Measurements from ENCODE around the gene YLPM1. TPM values are rescaled to one million over a fixed set of nuclear protein-coding genes. Genes with fewer than 3 reads are reported as not detected.

Gene YLPM1
- 100 to 1,000 TPM in 1 of 4 donors, 10 to 100 TPM in 3; 71.3 to 104 (median 84.8) TPM for total RNA-seq

DNA sequence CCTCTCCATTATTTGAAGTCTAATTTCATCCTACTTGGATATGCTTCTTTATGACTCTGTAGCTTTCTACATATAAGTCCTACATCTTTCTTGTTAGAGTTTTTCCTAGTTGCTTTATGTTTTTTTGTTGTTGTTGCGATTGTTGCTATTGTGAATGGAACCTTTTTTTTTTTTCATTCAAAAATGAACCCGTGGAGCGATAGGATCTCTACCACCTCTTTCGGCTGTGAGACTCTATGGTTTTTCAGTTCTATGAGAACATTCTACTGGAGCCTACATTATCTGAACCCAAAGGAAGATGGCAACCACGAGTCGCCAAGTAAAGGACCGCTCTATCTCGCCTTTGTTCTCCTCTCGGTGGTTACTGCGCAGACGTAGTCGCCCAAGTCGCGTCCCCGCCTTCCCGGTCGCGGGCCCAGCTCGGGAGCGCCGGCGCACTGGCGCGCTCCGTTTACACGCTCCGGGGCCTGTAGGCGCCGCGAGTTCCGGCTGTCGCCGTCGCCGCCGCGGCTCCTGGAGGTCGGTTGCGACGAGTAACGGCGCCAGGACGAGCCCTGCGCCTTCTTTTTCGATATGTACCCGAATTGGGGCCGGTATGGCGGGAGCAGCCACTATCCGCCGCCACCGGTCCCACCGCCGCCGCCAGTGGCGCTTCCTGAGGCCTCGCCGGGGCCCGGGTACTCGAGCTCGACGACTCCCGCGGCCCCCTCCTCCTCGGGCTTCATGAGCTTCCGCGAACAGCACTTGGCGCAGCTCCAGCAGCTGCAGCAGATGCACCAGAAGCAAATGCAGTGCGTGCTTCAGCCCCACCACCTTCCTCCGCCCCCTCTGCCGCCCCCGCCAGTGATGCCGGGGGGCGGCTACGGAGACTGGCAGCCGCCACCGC is at the start of gene YLPM1:
TSS of gene YLPM1 (plus strand) at position 400 of the 886 bp plus-strand sequence. CDS start at position 574, 174 bp downstream.
- no peaks in the 10 kb centered on the region for H3K27me3 ChIP-seq
- TF ChIP-seq, protein P1, sequence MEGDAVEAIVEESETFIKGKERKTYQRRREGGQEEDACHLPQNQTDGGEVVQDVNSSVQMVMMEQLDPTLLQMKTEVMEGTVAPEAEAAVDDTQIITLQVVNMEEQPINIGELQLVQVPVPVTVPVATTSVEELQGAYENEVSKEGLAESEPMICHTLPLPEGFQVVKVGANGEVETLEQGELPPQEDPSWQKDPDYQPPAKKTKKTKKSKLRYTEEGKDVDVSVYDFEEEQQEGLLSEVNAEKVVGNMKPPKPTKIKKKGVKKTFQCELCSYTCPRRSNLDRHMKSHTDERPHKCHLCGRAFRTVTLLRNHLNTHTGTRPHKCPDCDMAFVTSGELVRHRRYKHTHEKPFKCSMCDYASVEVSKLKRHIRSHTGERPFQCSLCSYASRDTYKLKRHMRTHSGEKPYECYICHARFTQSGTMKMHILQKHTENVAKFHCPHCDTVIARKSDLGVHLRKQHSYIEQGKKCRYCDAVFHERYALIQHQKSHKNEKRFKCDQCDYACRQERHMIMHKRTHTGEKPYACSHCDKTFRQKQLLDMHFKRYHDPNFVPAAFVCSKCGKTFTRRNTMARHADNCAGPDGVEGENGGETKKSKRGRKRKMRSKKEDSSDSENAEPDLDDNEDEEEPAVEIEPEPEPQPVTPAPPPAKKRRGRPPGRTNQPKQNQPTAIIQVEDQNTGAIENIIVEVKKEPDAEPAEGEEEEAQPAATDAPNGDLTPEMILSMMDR (IDR thresholded peaks at IDR 0.05), result peak in 5 of 6 experiments; percentile 14 to 80 (median 52)
- peak; percentile 24 to 83 for TF ChIP-seq POLR2A (IDR thresholded peaks at IDR 0.05)
- H3K4me1 ChIP-seq, result peaks cover 19 to 24% of the 10 kb centered on the region in 2 donors
- H3K27ac ChIP-seq, result peak within 1 kb of the TSS; percentile 67 to 79 (median 75)
- DNase-seq, result peak; percentile 91 to 92
- 0 to 1% methylated on average over 38 to 41 of the region's 76 CpGs for WGBS, 2 donors
- no peaks in the 10 kb centered on the region for H3K36me3 ChIP-seq
- H3K4me3 ChIP-seq (replicated peaks in 1 of 3), result peak within 1 kb of the TSS; percentile 56 to 88 (median 87)
- intact Hi-C loops (cut with DNase I), result no loop called here
- H3K9me3 ChIP-seq, result no peaks in the 10 kb centered on the region

DNA sequence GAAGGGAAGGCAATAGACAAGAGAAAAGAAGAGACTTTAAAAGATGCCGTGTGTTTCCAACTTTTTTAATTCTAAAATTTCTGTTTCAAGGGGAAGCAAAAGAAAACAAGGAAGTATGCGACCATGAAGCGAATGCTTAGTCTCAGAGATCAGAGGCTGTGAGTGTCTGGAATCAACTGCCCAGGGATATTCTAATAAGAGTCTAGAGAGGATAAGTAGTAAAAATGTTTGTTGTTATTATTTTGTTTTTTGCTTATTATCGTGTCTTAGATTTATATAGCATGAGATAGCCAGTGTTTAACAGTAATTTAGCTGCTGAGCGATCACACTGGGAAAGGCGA is 49.8 kb upstream of the YLPM1 start:
- intact Hi-C loops (cut with DNase I), result loop anchor here (5.0 kb wide), 1 partner anchor 211 kb away; no protein-coding TSS in a partner anchor
- no peak for TF ChIP-seq POLR2A (IDR thresholded peaks at IDR 0.05)
- TF ChIP-seq, protein P1 (IDR thresholded peaks at IDR 0.05), result no peak
- H3K4me1 ChIP-seq, result peaks cover 15 to 37% of the 10 kb centered on the region in 2 donors

DNA sequence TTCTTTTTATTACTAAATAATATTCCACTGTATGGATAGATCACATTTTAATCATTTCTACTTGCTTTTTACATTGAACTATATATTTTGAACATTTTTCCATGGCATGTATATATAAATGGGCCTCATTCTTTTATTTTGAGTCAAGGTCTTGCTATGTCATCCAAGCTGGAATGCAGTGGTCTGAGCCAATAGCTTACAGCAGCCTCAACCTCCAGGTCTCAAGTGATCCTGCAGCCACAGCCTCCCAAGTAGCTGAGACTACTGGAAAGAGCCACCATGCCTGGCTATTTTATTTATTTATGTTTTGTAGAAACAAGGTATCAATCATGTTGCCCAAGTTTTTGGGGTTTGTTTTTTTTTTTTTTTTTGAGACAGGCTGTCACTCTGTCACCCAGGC is 42.6 kb upstream of the YLPM1 start:
- Histone ChIP-seq H3K27me3 (no peaks in the 10 kb centered on the region), H3K9me3 (no peaks in the 10 kb centered on the region), H3K36me3 (peaks cover 25 to 43% of the 10 kb centered on the region in 2 donors), H3K4me3 (replicated peaks in 1 of 3) (no peak overlapping the region), H3K4me1 (no peaks in the 10 kb centered on the region), H3K27ac (no peak overlapping the region)
- DNase-seq, result no peak
- TF ChIP-seq, protein P1 (IDR thresholded peaks at IDR 0.05), result no peak
- TF ChIP-seq POLR2A (IDR thresholded peaks at IDR 0.05), result no peak
- intact Hi-C loops (cut with DNase I), result no loop called here

More for the DNA sequence above, 49.8 kb upstream of the YLPM1 start:
- Histone ChIP-seq H3K9me3 (no peaks in the 10 kb centered on the region), H3K4me3 (replicated peaks in 1 of 3) (peak overlapping the region; percentile 23 to 69 (median 34)), H3K27me3 (no peaks in the 10 kb centered on the region), H3K27ac (peak overlapping the region; percentile 10 to 83 (median 51)), H3K36me3 (peaks cover 13 to 21% of the 10 kb centered on the region in 2 donors)
- DNase-seq, result no peak
- 14 to 15% methylated on average over 6 of the region's 6 CpGs for WGBS, 2 donors

DNA sequence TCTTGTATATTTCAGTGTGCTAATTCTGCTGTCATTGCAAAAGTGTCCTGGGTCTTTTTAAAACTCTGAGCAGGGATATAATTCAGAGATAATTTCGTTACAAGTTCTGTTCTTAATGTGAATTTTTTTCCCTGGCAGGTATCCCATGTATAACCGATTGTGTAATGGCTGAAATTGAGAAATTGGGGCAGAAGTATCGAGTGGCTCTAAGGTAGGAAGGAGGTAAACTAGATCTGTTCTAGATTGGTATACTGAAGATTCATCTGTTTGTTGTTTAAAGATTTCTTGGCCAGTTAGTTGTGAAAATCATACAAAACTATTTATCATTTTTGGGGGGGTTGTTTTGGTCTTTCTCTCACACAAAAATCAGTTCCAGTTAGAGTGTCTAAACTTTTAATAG is 40.0 kb upstream of the YLPM1 start:
- Histone ChIP-seq H3K36me3 (peaks cover 14 to 26% of the 10 kb centered on the region in 2 donors), H3K4me3 (replicated peaks in 1 of 3) (no peak overlapping the region), H3K4me1 (no peaks in the 10 kb centered on the region), H3K27ac (no peak overlapping the region), H3K9me3 (no peaks in the 10 kb centered on the region), H3K27me3 (no peaks in the 10 kb centered on the region)
- 94 to 97% methylated on average over 3 of the region's 3 CpGs for WGBS, 2 donors
- DNase-seq, result no peak
- TF ChIP-seq POLR2A (IDR thresholded peaks at IDR 0.05), result no peak
- TF ChIP-seq, protein P1 (IDR thresholded peaks at IDR 0.05), result no peak
- intact Hi-C loops (cut with DNase I), result no loop called here

GRCh38 chr14:74732387-74732786 is 30.7 kb upstream of the YLPM1 start:
- H3K27me3 ChIP-seq, result no peaks in the 10 kb centered on the region
- H3K9me3 ChIP-seq, result no peaks in the 10 kb centered on the region
- no peak overlapping the region for H3K4me3 ChIP-seq (replicated peaks in 1 of 3)
- intact Hi-C loops (cut with DNase I), result no loop called here
- DNase-seq, result no peak
- H3K36me3 ChIP-seq, result peaks cover 20 to 43% of the 10 kb centered on the region in 2 donors
- TF ChIP-seq POLR2A (IDR thresholded peaks at IDR 0.05), result no peak
- TF ChIP-seq, protein P1 (IDR thresholded peaks at IDR 0.05), result no peak
- no peak overlapping the region for H3K27ac ChIP-seq
- H3K4me1 ChIP-seq, result no peaks in the 10 kb centered on the region
- WGBS, 2 donors, result 85 to 87% methylated on average over 2 of the region's 2 CpGs

Measured in thyroid gland (tissue), 4 donors.